GM21526 (cell line): ENCODE measurements around the gene EFHD2.
"Not testable (repeated sequence)": the region's sequence is repeated elsewhere in the genome, so short reads cannot be mapped to it uniquely, and the experiment has no call there.

Experiments
- ATAC-seq: cut with Tn5 transposase; IDR thresholded peaks from one replicate; pipeline ENCODE4 v1.9.1; 2021; ENCODE audit warnings: moderate library complexity; ENCODE audit not compliant: unreplicated experiment, low FRiP score

Gene EFHD2

GRCh38 chr1:15449567-15449966 lies 39.9 kb downstream of the EFHD2 start:
- no peak for ATAC-seq

GRCh38 chr1:15451014-15451722 lies 41.5 kb downstream of the EFHD2 start:
- no peak for ATAC-seq

- no peak for ATAC-seq
These were observed 42.5 kb downstream of the EFHD2 start for GRCh38 chr1:15452216-15452615.

DNA sequence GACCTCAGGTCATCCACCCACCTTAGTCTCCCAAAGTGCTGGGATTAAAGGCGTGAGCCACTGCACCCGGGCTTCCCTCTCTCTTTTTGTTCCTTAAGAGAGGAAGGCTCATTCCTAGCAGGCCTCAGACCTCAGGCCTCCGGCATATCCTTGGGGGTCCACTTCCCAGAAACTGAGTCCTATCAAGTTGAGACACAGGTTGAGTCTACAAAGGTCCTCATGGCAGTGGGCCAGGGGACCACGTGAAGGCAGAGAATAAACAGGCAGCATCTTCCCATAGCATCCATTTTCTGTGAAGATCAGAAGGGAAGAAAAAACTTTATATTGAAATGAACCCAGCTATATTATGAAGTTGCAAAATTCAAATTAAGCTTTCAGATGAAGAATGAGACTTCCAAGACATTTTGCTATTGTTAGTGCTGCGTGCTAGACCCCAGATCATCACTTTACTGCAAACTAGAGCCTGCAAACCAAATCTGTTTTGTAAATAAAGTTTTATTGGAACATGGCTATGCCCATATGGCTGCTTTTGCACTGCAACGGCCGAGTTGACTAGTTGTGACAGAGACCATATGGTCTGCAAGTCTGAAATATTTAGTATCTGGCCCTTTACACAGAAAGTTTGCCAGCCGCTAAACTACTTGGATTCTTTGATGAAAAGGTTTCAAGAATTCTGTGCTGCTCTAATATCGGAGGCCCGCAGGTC lies 43.3 kb downstream of the EFHD2 start:
- no peak for ATAC-seq

DNA sequence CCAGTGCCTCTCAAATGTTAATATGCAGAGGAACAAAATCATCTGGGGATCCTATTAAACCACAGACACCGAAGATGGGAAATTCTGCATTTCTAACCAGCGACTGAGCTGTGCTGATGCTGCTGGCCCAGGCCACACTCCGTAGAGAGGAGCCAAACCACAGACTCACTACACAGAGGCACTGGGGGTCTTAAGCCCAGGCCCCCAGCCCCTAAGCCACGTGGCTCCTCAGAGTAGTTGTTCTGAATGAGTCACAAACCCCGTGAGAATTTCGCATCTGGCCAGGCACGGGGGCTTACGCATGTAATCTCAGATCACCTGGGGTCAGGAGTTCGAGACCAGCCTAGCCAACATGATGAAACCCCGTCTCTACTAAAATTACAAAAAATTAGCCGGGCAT lies 44.0 kb downstream of the EFHD2 start:
- ATAC-seq: no peak

DNA sequence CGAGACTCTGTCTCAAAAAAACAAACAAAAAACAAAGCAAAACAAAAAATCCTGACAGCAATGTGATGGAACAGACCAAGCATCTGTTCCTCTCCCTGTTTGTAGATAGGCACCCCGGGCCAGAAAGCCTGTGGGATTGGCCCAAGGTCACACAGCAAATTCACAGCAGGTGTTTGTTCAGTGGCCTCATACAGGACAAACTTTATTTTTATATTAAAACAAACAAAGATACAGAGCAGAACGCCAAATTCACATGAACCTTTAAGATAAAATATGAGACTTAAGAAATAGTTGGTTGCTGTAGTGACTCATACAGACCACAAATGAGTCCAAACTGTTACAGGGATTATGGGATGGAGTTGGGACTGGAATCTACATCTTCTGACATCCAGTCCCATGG lies 44.6 kb downstream of the EFHD2 start:
- ATAC-seq: no peak

GRCh38 chr1:15455522-15455921 lies 45.8 kb downstream of the EFHD2 start:
- no peak for ATAC-seq

GRCh38 chr1:15456313-15456954 lies 46.7 kb downstream of the EFHD2 start, which contains the start of gene CELA2A:
TSS of gene CELA2A (plus strand) at chr1:15456732. CDS start at chr1:15456754, 22 bp downstream.
- no peak for ATAC-seq

DNA sequence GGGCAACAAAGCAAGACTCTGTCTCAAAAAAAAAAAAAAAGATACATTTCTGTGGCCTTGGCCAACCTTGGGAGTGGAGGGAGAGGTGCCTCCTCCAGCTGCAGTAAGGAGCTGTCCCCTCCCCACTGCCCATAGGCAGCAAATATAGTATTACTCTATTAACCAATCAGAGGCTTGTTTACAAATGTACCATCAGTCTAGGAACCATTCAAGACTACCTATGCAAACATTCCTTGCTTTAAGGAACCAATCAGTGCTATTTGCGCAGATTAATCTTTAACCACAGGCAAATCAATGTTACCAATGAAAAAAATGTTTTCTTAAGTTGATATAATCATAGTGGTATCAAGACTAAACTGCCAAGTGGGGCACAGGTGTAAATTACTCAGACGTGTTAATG lies 47.9 kb downstream of the EFHD2 start:
- ATAC-seq: no peak

DNA sequence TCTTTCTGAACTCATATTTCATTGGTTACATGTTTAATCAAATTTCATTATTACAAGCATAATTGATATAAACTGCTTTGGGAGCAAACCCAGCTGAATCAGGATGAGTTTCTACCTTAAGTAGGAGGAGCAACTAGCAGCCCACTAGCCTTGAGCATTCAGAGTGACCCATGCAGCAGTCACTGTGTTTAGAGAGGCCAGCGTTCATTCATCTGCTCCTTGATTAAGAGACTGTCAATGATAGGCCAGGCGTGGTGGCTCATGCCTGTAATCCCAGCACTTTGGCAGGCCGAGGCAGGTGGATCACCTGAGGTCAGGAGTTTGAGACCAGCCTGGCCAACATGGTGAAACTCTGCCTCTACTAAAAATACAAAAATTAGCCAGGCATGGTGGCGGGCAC lies 48.7 kb downstream of the EFHD2 start:
- ATAC-seq: not testable (repeated sequence)

DNA sequence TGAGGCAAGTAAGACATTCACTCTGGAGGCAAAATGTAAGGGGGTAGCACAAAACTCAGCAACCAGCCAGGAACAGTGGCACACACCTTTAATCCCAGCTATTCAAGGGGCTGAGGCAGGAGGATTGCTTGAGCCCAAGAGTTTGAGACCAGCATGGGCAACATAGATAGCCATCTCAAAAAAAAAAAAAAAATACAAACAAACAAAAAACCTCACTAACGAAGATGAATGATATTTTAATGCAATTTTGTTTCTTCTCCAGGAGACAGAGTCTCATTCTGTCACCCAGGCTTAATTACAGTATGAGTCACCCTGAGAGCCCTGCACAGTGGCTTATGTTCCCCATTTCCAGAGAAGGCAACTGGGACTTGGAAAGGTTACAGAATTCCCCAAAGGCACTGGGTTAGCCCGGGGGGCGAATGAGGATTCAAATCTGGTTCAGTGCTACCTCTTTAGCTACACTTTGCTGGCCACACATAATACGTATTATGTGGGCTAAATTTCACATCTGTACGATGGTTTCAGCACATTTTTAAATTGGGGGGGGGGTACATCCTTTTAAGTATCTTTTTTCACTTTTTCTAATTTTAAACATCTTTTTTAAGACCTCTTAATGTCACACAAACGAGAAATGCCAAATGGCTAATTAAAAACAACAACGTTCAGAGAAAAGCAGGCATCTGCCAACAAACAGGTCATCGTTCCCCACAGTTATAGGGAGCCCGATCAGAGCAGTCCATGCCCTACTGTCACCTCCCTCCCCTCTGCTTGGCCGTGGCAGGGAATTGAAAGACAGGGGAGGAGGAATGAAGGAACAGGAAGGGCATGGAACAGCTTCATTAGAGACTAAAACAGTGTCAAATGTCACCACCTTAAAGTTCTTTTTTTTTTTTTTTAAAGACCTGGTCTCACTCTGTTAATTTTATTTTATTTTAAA lies 50.4 kb downstream of the EFHD2 start:
- ATAC-seq: no peak

DNA sequence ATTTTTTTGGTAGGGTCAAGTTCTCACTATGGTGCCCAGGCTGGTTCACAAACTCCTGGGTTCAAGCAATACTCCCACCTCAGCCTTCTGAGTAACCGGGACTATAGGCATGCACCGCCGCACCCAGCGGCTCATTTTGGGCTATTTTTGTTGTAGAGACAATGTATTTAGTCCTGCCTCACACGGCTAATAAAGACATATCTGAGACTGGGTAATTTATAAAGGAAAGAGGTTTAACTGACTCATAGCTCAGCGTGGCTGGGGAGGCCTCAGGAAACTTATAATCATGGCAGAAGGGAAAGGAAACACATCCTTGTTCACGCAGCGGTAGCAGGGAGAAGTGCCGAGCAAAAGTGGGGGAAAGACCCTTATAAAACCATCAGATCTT lies 51.0 kb downstream of the EFHD2 start:
- no peak for ATAC-seq

GRCh38 chr1:15463064-15463800 lies 53.5 kb downstream of the EFHD2 start:
- not testable (repeated sequence) for ATAC-seq

DNA sequence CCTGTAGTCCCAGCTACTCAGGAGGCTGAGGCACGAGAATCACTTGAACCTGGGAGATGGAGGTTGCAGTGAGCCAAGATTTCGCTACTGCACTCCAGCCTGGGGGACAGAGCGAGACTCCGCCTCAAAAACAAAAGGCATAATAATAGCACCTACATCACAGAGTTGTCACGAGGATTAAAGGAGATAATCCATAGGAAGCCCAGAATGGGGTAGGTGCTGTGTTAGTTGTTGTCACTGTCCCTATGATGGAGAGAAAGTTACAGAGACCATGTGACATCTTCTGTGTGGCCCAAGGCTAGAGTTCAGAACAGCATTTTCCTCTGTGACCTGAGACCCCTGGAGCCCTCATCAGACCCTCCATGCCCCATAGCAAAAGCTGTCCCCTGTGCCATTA lies 54.2 kb downstream of the EFHD2 start:
- not testable (repeated sequence) for ATAC-seq

GRCh38 chr1:15465674-15466073 lies 56.0 kb downstream of the EFHD2 start:
- ATAC-seq: no peak

DNA sequence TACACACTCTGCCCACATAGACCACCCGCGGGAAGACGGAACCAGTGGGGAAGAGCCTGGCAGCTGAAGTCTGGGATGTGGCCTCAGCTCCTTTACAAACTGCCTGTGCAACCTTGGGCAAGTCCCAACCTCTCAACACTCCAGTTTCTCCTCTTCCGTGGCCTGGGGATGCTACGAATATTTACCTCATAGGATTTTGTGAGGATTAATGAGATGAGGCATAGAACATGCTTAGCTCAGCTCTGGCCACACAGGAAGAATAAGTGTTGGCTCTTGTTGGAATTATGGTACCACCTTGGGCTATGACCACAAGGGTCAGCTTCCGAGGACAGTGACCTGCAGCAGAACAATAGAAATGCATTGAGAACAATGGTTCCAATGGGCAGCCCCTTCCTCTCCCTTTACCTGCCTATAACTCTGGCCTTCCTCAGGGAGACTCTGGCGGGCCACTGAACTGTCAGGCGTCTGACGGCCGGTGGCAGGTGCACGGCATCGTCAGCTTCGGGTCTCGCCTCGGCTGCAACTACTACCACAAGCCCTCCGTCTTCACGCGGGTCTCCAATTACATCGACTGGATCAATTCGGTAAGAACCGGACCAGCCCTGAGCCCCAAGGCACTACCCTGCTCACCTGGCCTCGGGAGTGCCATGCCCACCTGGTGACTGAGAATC lies 57.4 kb downstream of the EFHD2 start:
- ATAC-seq: not testable (repeated sequence)

GRCh38 chr1:15468145-15468544 lies 58.5 kb downstream of the EFHD2 start:
- no peak for ATAC-seq

DNA sequence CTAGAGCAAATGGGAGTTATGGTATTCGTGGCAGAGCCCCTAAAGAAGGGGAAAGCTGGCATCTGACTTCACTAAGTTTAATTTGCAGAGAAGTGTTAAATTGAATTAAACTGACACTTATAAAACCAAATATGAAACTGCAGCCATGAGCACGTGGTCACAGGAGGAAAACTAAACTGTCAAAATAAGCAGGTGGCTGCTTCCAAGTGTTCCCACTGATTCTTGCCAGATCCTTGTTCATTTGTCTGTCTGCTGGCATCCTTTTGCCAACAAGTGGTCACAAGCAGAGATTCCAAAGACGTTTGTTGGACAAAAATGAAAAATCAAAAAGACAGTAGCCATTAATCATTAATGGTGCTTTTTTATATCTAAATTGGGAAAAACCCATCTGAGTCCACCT lies 59.7 kb downstream of the EFHD2 start:
- no peak for ATAC-seq

DNA sequence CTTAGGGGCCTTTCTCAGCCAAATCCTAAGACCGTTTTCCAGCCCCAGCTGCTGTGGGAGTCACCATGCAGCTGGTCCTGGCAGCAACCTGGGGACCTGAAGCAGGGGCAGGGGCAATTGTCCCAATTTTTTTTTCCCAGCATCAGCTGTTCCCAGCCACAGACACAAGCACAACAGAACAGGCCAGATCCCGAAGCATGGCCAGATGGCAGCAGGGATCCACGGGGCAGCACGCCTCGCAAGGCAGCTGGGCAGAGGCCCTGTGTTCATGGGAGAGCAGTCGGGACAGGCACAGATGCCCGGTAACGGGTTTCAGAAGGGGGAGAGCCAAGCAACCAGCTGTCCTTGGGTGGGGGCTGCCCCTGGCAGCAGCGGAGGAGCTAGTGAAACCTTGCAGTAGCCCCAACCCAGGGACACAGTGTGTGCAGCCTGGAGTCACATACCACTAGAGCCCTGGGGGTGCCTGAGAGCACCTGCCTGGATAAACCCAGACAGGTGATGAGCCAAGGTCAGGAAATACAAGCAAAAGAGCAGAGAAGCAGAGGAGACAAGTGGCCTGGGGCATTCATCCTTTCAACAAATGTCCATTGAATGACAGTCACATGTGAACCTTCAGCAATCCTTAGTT lies 60.2 kb downstream of the EFHD2 start:
- ATAC-seq: not testable (repeated sequence)
